Measurements from ENCODE around the gene CIAO3.

DNA sequence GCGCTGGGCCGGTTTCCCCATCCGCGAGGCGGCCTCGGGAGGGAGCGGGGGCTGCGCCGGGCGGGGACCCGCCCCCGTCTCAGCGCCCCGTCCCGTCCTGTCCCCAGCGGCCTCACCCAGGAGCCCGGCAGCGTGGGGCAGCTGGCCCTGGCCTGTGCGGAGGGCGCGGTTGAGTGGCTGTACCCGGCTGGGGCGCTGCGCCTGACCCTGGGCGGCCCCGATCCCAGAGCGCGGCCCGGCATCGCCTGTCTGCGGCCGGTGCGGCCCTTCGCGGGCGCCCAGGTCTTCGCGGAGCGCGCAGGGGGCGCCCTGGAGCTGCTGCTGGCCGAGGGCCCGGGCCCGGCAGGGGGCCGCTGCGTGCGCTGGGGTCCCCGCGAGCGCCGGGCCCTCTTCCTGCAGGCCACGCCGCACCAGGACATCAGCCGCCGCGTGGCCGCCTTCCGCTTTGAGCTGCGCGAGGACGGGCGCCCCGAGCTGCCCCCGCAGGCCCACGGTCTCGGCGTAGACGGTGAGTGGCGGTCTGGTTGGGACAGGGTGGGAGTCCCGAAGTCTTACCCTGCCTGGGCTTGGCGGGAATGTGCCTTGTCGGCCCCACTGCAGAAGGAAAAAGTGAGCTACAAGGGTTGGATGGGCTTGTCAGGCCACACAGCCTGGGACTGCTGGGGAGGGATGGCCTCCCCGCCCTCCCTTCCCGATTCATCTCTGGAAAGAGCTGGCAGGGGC, 25.2 kb downstream of the CIAO3 start:
- TF ChIP-seq SNAI2 (CRISPR knock-in tag; IDR thresholded peaks at IDR 0.05), result no peak
- TF ChIP-seq, protein P1, sequence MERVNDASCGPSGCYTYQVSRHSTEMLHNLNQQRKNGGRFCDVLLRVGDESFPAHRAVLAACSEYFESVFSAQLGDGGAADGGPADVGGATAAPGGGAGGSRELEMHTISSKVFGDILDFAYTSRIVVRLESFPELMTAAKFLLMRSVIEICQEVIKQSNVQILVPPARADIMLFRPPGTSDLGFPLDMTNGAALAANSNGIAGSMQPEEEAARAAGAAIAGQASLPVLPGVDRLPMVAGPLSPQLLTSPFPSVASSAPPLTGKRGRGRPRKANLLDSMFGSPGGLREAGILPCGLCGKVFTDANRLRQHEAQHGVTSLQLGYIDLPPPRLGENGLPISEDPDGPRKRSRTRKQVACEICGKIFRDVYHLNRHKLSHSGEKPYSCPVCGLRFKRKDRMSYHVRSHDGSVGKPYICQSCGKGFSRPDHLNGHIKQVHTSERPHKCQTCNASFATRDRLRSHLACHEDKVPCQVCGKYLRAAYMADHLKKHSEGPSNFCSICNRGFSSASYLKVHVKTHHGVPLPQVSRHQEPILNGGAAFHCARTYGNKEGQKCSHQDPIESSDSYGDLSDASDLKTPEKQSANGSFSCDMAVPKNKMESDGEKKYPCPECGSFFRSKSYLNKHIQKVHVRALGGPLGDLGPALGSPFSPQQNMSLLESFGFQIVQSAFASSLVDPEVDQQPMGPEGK (CRISPR knock-in tag; IDR thresholded peaks at IDR 0.05; ENCODE audit: borderline replicate concordance), result no peak
- no peak for TF ChIP-seq ZFP3 (CRISPR knock-in tag; IDR thresholded peaks at IDR 0.05)
- no peak for TF ChIP-seq ZFP30 (CRISPR knock-in tag; IDR thresholded peaks at IDR 0.05)
- TF ChIP-seq, protein P2, sequence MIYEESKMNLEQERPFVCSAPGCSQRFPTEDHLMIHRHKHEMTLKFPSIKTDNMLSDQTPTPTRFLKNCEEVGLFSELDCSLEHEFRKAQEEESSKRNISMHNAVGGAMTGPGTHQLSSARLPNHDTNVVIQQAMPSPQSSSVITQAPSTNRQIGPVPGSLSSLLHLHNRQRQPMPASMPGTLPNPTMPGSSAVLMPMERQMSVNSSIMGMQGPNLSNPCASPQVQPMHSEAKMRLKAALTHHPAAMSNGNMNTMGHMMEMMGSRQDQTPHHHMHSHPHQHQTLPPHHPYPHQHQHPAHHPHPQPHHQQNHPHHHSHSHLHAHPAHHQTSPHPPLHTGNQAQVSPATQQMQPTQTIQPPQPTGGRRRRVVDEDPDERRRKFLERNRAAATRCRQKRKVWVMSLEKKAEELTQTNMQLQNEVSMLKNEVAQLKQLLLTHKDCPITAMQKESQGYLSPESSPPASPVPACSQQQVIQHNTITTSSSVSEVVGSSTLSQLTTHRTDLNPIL (CRISPR knock-in tag; IDR thresholded peaks at IDR 0.05; ENCODE audit: low read depth), result no peak
- TF ChIP-seq BACH2 (CRISPR knock-in tag; IDR thresholded peaks at IDR 0.05; ENCODE audit: borderline replicate concordance), result no peak
- no peak for TF ChIP-seq OSR1 (CRISPR knock-in tag; IDR thresholded peaks at IDR 0.05)
- no peak for TF ChIP-seq TCF4 (CRISPR knock-in tag; IDR thresholded peaks at IDR 0.05; ENCODE audit: borderline replicate concordance)
- no peak for TF ChIP-seq ZNF8 (CRISPR knock-in tag; IDR thresholded peaks at IDR 0.05)
- TF ChIP-seq, protein P3, sequence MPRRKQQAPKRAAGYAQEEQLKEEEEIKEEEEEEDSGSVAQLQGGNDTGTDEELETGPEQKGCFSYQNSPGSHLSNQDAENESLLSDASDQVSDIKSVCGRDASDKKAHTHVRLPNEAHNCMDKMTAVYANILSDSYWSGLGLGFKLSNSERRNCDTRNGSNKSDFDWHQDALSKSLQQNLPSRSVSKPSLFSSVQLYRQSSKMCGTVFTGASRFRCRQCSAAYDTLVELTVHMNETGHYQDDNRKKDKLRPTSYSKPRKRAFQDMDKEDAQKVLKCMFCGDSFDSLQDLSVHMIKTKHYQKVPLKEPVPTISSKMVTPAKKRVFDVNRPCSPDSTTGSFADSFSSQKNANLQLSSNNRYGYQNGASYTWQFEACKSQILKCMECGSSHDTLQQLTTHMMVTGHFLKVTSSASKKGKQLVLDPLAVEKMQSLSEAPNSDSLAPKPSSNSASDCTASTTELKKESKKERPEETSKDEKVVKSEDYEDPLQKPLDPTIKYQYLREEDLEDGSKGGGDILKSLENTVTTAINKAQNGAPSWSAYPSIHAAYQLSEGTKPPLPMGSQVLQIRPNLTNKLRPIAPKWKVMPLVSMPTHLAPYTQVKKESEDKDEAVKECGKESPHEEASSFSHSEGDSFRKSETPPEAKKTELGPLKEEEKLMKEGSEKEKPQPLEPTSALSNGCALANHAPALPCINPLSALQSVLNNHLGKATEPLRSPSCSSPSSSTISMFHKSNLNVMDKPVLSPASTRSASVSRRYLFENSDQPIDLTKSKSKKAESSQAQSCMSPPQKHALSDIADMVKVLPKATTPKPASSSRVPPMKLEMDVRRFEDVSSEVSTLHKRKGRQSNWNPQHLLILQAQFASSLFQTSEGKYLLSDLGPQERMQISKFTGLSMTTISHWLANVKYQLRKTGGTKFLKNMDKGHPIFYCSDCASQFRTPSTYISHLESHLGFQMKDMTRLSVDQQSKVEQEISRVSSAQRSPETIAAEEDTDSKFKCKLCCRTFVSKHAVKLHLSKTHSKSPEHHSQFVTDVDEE (CRISPR knock-in tag; IDR thresholded peaks at IDR 0.05), result no peak
- no peak for TF ChIP-seq TOX (CRISPR knock-in tag; IDR thresholded peaks at IDR 0.05; ENCODE audit: borderline replicate concordance)
- no peak for TF ChIP-seq GLIS3 (CRISPR knock-in tag; IDR thresholded peaks at IDR 0.05)
- TF ChIP-seq RARB (CRISPR knock-in tag; IDR thresholded peaks at IDR 0.05), result no peak
